Ishikawa (cell line): ENCODE results near the gene TMEM217.

Source experiments
- CEBPB ChIP-seq: IDR thresholded peaks from 2 replicates; pipeline ENCODE4 v1.6.1; 2012
- EGR1 ChIP-seq: IDR thresholded peaks from 2 replicates; pipeline ENCODE4 v1.6.1; 2012
- EP300 ChIP-seq: IDR thresholded peaks from 2 replicates; pipeline ENCODE4 v1.6.1; 2012; ENCODE audit warnings: borderline replicate concordance
- FOXM1 ChIP-seq: IDR thresholded peaks from 2 replicates; pipeline ENCODE4 v1.6.1; 2012; ENCODE audit warnings: low read depth, borderline replicate concordance
- NFIC ChIP-seq: IDR thresholded peaks from 2 replicates; pipeline ENCODE4 v1.6.1; 2012
- RAD21 ChIP-seq: IDR thresholded peaks from 2 replicates; pipeline ENCODE4 v1.6.1; 2012; ENCODE audit warnings: low read depth
- TAF1 ChIP-seq: IDR thresholded peaks from 2 replicates; pipeline ENCODE4 v1.6.1; 2012; ENCODE audit warnings: low read depth, mild to moderate bottlenecking
- TCF12 ChIP-seq: IDR thresholded peaks from 2 replicates; pipeline ENCODE4 v1.6.1; 2012; ENCODE audit warnings: low read depth
- TEAD4 ChIP-seq: IDR thresholded peaks from 2 replicates; pipeline ENCODE4 v1.6.1; 2012
- YY1 ChIP-seq: IDR thresholded peaks from 2 replicates; pipeline ENCODE4 v1.6.1; 2012; ENCODE audit warnings: low read depth
- ZBTB7A ChIP-seq: IDR thresholded peaks from 2 replicates; pipeline ENCODE4 v1.6.1; 2012; ENCODE audit warnings: low read depth
- TF ChIP-seq, protein P1 (sequence below): IDR thresholded peaks from 2 replicates; pipeline ENCODE4 v1.6.1; 2012; ENCODE audit warnings: low read depth, mild to moderate bottlenecking
- TF ChIP-seq, protein P2 (sequence below): IDR thresholded peaks from 2 replicates; pipeline ENCODE4 v1.6.1; 2012
- TF ChIP-seq, protein P3 (sequence below): IDR thresholded peaks from 2 replicates; pipeline ENCODE4 v1.6.1; 2012

Gene TMEM217

DNA sequence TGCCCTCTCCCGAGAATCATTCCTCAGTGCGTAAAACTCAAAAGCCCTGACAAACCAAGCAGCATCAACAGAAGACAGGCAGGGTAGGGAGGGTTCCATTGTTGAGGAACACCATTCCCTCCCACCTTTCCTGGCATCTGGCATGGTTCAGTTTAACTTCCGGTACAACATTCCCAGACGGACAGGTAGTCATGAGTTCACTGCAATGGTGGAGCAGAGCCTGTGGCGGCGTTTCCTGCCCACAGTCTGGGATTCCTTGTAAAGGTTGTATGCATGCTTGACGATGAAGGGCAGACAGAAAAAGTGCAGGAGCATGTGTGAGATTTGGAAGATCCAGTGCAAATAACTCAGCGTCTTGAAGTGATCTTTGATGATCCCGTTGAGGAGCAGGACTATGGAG is 45.7 kb downstream of the TMEM217 start:
- no peak for TF ChIP-seq EP300
- TF ChIP-seq ZBTB7A: no peak
- no peak for TF ChIP-seq CEBPB
- no peak for TF ChIP-seq TEAD4
- no peak for TF ChIP-seq NFIC
- TF ChIP-seq RAD21: no peak
- TF ChIP-seq TCF12: no peak
- TF ChIP-seq, protein P1, sequence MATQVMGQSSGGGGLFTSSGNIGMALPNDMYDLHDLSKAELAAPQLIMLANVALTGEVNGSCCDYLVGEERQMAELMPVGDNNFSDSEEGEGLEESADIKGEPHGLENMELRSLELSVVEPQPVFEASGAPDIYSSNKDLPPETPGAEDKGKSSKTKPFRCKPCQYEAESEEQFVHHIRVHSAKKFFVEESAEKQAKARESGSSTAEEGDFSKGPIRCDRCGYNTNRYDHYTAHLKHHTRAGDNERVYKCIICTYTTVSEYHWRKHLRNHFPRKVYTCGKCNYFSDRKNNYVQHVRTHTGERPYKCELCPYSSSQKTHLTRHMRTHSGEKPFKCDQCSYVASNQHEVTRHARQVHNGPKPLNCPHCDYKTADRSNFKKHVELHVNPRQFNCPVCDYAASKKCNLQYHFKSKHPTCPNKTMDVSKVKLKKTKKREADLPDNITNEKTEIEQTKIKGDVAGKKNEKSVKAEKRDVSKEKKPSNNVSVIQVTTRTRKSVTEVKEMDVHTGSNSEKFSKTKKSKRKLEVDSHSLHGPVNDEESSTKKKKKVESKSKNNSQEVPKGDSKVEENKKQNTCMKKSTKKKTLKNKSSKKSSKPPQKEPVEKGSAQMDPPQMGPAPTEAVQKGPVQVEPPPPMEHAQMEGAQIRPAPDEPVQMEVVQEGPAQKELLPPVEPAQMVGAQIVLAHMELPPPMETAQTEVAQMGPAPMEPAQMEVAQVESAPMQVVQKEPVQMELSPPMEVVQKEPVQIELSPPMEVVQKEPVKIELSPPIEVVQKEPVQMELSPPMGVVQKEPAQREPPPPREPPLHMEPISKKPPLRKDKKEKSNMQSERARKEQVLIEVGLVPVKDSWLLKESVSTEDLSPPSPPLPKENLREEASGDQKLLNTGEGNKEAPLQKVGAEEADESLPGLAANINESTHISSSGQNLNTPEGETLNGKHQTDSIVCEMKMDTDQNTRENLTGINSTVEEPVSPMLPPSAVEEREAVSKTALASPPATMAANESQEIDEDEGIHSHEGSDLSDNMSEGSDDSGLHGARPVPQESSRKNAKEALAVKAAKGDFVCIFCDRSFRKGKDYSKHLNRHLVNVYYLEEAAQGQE: no peak
- TF ChIP-seq YY1: no peak

DNA sequence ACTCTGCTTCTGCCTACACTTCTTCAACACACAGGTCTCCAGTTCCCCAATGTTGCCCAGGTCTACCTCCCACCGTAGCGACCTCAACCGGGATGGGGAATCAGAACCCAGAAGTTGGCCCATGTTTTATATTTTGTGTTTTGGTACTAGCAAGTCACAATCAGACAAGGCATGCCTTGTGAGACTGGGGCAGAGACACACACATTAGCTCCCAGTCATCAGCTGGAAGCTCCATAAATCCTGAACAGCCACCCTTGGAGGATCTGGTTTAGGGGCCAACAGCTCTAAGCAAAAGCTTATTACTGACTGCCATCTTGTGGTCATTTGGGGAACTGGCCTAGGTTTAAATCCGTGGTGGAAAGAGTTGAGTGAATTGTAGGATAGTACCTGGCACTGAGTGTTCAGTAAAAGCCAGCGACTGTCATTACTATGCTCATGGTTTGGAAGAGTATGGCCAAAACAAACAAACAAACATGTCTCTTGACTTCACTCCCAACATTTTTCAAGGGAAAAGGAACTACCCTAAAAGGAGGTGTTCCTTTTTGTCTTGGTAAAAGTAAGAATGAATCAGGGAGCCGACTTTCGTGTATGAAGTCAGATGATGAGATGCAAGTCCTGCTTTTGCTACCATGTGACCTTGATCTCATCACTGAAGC is 47.5 kb downstream of the TMEM217 start:
- TF ChIP-seq TCF12 (no peak), RAD21 (peak; percentile 98)

DNA sequence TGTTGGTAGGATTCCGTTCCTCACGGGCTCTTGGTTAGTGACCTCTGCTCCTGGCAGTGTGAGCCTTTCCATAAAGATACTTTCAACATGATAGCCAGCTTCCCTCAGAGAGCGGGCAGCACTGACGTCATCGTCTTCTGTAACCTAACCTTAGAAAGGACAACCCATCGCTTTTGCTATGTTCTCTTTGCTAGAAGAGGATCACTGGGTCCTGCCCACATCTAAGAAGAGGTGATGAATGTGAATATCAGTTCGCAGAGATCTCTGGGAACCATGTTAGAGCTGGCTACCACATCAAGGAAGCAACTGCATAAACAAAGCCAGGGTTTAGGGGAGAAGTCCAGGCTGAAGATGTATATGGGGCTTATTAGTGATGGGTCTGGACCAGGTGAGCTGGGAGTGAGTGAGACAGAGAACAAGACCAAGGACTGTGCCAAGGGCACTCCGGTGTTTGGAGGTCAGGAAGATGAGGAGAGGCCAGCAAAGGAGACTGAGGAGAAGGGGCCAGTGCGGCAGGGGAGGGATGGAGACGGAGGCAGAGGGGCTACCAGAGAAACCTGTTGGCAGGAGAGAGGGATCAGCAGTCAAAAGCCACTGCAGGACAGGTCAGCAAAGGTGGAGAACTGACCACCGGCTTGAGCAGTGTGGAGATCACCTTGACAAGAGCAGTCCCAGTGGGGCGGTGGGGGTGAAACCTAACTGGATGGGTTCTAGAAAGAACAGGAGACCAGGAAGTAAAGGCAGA is 48.3 kb downstream of the TMEM217 start:
- no peak for TF ChIP-seq FOXM1
- no peak for TF ChIP-seq YY1
- no peak for TF ChIP-seq RAD21

DNA sequence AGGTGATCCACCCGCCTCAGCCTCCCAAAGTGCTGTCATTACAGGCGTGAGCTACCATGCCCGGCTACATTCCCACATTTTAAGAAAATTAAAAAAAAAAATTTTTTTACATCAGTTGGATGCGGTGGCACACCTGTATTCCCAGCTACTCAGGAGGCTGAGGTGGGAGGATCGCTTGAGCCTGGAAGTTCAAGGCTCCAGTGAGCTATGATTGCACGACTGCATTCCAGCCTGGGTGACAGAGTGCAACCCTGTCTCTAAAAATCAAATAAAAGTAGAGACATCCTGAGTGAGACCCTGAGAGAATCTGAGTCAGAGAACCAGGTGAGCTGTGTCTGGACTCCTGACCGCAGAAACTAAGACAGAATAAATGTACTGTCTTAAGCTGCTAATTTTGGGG is 49.2 kb downstream of the TMEM217 start:
- no peak for TF ChIP-seq EP300
- TF ChIP-seq, protein P1: no peak
- TF ChIP-seq NFIC: no peak
- TF ChIP-seq TAF1: no peak
- no peak for TF ChIP-seq FOXM1

DNA sequence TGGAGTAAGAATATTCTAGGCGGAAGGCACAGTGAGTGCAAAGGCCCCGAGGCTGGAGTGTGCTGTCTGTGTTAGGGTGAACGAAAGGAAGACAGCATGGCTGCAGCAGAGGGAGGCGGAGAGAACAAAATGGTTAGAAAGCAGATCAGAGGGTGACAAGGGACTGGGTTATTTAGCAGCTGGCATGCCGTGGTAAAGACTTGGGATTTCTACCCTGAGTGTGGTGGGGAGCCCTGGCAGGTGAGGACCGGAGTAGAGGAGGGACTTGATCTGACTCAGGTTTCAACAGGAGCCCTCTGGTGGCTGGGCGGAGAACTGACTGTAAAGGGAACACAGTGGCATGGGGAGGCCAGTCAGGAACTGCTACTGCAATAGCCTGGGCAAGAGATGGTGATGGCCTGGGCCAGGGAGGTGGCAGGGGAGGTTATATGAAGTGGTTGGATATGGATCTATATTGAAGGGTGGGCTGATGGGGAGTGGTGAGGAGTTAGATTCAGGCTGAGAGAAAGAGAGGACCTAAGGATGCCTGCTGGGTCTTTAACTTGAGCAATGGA is 50.0 kb downstream of the TMEM217 start:
- TF ChIP-seq, protein P2, sequence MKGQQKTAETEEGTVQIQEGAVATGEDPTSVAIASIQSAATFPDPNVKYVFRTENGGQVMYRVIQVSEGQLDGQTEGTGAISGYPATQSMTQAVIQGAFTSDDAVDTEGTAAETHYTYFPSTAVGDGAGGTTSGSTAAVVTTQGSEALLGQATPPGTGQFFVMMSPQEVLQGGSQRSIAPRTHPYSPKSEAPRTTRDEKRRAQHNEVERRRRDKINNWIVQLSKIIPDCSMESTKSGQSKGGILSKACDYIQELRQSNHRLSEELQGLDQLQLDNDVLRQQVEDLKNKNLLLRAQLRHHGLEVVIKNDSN: no peak
- TF ChIP-seq RAD21: peak; percentile 67

DNA sequence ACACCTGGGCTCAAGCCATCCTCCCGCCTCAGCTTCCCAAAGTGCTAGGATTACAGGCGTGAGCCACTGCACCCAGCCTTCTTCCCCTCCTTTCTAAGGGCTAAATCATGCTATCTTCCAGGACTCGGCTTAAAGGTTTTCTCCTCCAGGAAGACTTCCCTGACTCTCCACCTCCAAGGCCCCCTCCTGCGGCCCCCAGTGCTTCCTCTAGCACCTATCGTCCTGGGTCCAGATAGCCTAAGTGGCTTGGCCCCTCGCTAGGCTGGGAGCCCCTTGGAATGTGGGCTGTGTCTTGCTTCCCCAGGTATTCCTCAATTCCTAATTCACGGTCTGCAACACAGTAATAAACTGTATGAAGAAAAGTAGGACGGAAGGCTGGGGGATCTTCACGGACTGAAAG is 51.3 kb downstream of the TMEM217 start:
- TF ChIP-seq FOXM1: no peak
- TF ChIP-seq TEAD4: no peak
- no peak for TF ChIP-seq EP300
- no peak for TF ChIP-seq EGR1
- no peak for TF ChIP-seq TCF12
- no peak for TF ChIP-seq YY1
- no peak for TF ChIP-seq RAD21
- TF ChIP-seq, protein P1: no peak
- TF ChIP-seq CEBPB: no peak
- TF ChIP-seq, protein P3, sequence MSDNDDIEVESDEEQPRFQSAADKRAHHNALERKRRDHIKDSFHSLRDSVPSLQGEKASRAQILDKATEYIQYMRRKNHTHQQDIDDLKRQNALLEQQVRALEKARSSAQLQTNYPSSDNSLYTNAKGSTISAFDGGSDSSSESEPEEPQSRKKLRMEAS: no peak
- no peak for TF ChIP-seq ZBTB7A
